GM21381 (cell line): Measurements from ENCODE around the gene BSCL2.
"Not testable (repeated sequence)": the region's sequence is repeated elsewhere in the genome, so short reads cannot be mapped to it uniquely, and the experiment has no call there.

Source experiments
- ATAC-seq: cut with Tn5 transposase; IDR thresholded peaks from one replicate; pipeline ENCODE4 v1.9.1; 2021; ENCODE audit warnings: mild to moderate bottlenecking, moderate library complexity; ENCODE audit not compliant: unreplicated experiment

BSCL2 gene

GRCh38 chr11:62719302-62719978 is 12.2 kb upstream of the BSCL2 start:
- no peak for ATAC-seq

GRCh38 chr11:62716816-62717215 is 9.6 kb upstream of the BSCL2 start:
- no peak for ATAC-seq

- ATAC-seq: no peak
Observed at GRCh38 chr11:62716206-62716605, 9.0 kb upstream of the BSCL2 start.

GRCh38 chr11:62715150-62716130 is 8.2 kb upstream of the BSCL2 start:
- ATAC-seq: no peak

- no peak for ATAC-seq
Observed at GRCh38 chr11:62713343-62713742, 6.1 kb upstream of the BSCL2 start.

- no peak for ATAC-seq
Observed at GRCh38 chr11:62712861-62713260, 5.6 kb upstream of the BSCL2 start.

GRCh38 chr11:62712276-62712812 is 5.1 kb upstream of the BSCL2 start:
- ATAC-seq: no peak

- no peak for ATAC-seq
Observed at GRCh38 chr11:62710001-62710345, 2.7 kb upstream of the BSCL2 start.

GRCh38 chr11:62709247-62710000 is 2.2 kb upstream of the BSCL2 start:
- peak; percentile 63 for ATAC-seq

GRCh38 chr11:62708793-62709192 is 1.6 kb upstream of the BSCL2 start:
- ATAC-seq: no peak

- no peak for ATAC-seq
Observed at GRCh38 chr11:62708392-62708791, 1.2 kb upstream of the BSCL2 start.

GRCh38 chr11:62706850-62707247 is 375 bp downstream of the BSCL2 start:
- ATAC-seq: no peak

- peak; percentile 57 for ATAC-seq
Observed at GRCh38 chr11:62705880-62706849, 1.1 kb downstream of the BSCL2 start.

GRCh38 chr11:62705413-62705812 is 1.8 kb downstream of the BSCL2 start:
- no peak for ATAC-seq

GRCh38 chr11:62703921-62704320 is 3.3 kb downstream of the BSCL2 start:
- not testable (repeated sequence) for ATAC-seq

- no peak for ATAC-seq
Observed at GRCh38 chr11:62702246-62702645, 5.0 kb downstream of the BSCL2 start.

GRCh38 chr11:62694455-62695167 is 12.6 kb downstream of the BSCL2 start:
- no peak for ATAC-seq

- not testable (repeated sequence) for ATAC-seq
Observed at GRCh38 chr11:62693624-62694023, 13.6 kb downstream of the BSCL2 start.

- no peak for ATAC-seq
Observed at GRCh38 chr11:62689421-62690183, 17.6 kb downstream of the BSCL2 start, which contains the start of gene LRRN4CL. Gene LRRN4CL, minus strand, starts transcription at chr11:62689530. Its CDS starts 1,022 bp downstream, at chr11:62688508.
